NCI-H446 treated with DMSO at 0.1 percent for 48 hours (cell line): ENCODE data around the gene SPEG.
A peak's percentile ranks its signal among the peaks of the same experiment; 100 is the strongest.

Source experiments
- DNase-seq: peaks from one replicate; lab custom pipeline; 2025; lab: John Stamatoyannopoulos, UW

The SPEG gene

DNA sequence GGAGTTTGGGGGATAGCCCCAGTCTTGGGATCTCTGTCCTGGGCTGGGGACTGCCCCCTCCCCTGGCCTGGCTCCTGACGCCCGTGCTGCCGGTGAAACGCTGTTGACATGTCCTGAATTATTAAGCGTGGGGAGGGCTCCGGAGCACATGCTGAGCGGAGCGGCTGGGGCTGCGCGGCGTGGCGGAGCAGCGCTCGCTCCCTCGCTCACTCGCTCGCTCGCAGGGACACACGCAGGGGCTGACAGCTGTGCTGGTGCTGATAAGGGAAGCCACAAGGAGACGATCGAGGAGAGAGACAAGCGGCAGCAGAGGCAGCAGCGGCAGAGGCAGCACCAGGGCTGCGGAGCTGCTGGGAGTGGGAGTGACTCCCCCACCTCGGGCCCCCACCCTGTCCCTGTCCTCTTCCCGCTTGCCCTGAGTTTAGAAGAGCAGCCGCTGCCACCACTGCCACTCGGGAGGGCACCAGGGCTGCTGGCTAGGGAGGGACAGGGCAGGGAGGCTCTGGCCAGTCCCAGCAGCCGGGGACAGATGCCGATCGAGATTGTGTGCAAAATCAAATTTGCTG, 79.6 kb downstream of the SPEG start, which contains the start of gene ASIC4:
TSS of gene ASIC4 (plus strand) at position 287 of the 566 bp plus-strand sequence. CDS start at position 530, 243 bp downstream.
- DNase-seq = no peak

DNA sequence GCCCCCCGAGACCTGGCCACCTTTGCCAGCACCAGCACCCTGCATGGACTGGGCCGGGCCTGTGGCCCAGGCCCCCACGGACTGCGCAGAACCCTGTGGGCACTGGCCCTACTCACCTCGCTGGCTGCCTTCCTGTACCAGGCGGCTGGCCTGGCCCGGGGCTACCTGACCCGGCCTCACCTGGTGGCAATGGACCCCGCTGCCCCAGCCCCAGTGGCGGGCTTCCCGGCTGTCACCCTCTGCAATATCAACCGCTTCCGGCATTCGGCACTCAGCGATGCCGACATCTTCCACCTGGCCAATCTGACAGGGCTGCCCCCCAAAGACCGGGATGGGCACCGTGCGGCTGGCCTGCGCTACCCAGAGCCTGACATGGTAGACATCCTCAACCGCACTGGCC, 80.2 kb downstream of the SPEG start:
- no peak for DNase-seq

DNA sequence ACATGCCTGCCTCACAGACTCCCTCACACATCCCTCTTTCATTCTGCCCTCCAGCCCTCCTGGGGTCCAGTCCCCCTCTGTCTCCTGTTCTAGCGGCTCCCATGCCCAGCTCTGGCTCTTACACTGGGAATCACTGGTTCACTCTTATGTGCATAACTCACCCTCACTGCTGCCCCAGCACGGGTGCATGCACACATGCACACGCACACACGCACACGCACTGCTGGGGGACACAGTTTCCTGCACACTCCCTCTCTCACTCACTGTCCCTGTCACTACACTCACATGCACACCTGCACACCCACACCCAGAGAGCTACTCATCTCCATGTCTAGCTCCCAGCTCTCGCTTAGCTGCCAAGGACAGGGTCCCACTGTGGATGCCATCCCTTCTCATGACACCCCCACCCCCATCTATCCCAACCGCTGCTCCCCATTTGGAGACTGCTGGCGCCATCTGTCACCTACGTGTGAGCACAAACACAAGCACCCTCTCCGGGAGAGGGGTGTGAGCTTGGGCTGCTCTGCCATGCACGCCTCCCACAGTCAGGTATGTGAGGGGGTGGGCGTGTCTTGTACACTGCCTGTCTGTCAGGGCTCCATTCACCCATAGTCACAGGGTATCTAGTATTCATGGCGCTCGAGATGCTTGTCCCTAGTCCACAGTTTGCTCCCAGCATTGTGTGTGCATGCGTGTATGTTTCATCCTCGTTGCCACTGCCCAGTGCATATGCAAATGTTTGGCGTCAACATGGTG, 81.4 kb downstream of the SPEG start:
- DNase-seq = no peak

DNA sequence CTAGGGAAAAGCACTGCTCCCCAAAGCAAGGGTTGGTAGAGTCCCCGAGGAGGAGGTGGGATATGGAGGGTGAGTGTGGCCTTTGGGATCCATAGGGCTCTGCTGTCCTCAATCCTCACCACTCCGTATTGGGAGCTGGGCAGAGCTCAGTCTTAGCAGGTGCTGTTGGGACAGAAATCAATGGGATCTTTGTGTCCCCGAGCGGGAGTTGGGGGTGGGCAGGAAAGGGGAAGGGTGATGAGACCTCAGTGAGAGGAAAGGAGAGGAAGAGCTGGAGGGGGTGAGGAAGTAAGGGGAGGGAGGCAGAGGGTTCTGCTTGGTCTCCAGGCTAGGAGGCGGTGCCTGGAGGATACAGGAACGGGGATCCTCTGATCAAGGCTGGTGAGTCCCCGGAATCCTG, 82.2 kb downstream of the SPEG start:
- no peak for DNase-seq

DNA sequence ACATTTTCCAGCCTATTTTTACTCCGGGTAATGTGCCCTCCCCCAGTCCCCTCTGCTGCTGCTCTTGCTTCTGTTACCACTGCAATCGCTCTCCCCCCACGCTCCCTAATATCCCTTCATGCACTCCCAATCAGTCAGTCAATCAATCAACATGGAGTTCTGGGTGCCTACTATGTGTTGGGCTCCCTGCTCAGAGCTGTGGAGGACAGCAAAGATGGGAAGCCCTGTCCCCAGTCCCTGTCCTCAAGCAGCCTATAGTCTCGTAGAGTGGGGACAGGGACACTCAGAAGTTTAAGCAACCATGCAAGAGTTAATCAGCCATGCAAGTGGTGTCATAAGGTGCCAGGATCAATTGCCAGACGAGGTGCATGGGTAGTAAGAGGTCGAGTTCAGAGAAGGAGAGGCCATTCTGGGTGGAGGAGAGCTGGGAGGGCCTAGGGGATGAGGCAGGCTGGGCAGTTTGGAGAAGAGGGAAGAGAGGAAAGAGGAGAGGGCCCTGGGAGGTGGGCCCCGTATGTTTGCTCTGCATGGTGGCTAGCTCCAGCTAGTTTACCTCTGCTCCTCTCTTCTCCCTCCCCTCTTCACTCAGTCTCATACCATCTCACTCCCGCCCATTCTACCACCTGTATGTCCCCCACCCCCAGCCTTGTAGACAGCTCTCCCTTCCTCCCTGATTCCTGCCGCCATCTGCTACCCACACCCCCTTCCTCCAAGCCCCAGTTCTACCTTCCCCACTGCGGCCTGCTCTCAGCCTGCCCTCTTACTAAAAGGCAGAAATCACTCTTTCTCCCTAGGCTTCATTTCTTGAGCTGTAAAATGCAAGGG, 83.5 kb downstream of the SPEG start:
- no peak for DNase-seq

DNA sequence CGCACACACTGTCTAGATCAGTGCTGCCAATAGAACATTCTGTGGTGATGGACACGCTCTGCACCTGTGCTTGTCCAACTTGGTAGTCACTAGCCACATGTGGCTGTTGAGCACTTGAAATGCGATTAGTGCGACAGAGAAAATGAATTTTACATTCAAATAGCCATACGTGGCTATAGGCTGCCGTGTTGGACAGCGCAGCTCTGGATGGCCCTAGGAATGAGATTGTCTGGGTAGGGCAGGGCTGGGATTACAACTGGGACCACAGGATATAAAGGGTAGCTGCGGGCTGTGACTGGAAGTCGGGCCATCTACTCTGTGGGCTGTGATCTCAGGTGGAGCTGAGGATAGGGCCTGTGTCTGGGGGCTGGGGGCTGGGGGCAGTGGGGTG, 84.9 kb downstream of the SPEG start:
- no peak for DNase-seq

DNA sequence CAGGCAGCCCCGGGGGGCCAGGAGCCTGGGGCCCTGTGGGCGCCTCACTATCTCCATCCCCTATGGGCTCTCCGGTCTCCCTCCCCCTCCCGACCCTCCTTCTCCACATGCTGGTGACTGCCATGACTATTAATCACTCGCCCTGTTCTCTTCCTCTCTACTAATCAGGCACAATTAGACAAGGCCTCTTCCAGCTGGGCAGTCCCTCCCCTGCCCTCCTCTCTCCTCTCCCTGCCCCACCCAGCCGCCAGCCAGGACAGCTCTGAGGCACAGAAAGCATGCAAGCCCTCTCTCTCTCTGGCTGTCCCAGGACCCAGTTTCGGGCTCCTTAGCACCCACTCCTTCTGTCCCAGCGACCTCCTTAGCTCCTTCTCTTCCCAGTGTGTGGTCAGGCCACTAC, 85.4 kb downstream of the SPEG start:
- DNase-seq = no peak

DNA sequence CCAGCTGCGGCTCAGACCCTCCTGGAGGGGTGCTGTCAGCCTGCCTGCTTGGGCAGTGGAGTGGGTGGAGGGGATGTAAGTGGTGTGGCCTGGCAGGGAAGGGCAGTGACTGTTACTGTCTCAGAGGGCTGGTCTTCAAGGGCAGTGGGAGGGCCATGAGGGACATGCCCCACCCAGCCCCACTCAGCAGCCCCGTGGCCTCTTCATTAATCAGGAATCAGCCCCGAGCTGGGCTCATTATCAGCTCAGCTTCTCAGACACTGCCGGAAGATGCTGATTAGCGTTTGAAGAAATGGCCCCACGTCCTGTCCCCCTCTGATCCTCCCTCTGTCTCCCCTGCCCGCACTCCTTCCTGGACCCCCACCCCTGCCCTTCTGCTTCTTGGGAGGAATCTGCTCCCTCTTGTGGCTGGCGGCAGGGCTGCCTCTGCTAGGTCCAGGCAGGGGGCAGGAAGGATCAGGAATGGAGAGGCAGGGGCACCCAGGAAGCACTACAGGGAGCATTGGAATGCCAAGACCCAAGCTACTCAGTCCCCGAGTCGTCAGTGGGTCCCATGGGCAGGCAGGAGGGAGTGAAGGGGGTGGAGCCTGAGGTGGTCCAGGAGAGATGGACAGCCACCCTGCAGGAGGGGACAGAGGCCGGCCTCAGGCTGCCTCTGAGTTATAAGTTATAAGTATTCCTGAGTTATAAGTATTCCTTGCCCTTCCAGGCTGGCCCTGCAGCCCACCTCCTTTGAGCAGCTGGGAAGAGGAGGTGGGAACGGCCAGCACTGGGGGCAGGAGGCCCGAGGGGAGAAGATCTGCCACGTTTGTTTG, 86.6 kb downstream of the SPEG start:
- DNase-seq = no peak

DNA sequence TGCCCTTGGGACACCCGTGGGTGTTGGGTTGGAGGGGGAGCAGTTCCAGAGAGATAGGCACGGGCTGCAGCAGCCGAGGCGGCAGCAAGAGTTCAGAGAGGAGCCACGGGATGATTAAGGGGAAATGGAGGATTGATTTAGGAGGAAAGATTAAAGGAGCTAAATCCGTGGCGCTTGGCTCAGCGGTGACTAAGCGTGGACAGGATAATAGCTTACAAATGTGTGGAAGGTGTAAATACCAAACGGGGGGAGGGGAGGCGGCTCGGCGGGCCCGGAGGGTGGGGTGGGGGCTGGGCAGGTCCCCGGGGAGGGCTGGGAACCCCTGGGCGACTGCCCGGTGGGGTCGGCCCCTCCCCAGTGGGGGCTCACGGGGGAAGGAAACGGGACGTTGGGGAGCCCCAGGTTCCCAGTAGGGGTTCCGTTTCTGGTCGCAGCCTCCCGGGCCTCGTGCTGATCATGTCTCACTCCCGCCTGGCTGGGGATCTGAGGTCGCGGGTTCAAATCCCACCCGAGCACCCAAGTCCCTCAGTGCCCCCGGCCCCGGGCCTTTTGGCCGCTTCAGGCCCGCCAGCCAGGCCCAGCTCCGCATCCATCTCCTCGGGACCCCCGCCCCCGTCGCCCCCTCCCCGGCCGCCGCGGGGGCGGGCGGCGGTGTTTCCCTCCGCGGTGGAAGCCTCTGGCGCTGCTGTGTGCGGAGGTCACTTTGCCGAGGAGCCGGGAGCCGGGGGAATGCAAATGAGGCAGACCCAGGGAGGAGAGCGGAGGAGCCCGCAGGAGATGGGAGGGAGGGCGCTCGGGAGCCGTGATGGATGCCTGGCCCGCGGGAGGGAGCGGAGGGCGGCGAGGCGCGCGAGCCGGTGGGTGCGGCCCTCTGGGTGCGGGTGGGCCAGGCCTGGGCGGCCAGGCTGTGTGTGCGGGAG, 87.7 kb downstream of the SPEG start:
- no peak for DNase-seq

DNA sequence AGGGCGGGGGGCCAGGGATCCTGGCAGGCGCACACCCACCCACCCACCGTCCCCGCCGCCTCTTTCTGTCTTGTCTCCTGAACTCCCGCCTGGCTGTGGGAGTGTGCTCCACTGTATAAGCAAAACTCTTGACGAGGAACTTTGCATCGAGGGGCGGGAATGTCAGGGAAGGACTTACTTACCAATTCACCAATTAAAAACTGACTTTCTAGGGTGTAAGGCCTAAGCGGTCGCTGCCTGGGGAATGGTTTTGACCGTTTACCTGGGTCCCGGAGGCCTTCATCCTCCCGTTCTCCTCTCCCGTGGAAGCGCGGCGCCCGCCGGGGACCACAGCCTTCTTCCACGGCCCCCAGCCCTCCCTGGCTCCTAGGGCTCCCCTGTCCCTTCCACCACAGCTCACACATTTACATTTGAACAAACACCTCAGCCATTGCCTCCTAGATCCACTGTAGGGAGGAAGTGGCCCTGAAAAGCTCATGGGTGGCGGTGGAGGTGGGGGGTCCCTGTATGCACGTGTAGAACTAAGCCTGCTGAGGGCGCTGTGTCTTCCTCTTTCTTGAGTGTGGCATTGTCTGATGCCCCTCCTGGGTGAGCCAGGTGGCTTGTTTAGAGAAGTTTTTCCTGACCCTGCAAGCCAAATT, 88.5 kb downstream of the SPEG start:
- no peak for DNase-seq

DNA sequence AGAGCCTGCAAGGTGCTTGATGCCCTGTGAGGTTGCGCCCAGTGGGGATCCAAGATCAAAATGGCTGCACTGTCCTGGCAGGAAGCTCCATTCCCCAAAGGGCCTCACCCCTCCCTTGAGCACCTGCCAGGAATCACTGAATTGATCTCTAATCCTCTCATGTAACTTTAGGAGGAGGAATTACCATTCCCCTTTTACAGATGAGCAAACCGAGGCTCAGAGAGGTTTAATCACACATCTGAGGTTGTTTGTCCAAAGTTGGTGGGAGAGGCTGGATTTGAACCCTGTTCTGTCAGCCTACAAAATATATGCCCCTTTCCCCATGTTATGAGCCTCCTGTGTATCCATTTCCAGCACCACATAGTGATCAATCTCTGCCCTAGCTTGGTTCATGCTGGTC, 90.2 kb downstream of the SPEG start:
- DNase-seq = no peak

DNA sequence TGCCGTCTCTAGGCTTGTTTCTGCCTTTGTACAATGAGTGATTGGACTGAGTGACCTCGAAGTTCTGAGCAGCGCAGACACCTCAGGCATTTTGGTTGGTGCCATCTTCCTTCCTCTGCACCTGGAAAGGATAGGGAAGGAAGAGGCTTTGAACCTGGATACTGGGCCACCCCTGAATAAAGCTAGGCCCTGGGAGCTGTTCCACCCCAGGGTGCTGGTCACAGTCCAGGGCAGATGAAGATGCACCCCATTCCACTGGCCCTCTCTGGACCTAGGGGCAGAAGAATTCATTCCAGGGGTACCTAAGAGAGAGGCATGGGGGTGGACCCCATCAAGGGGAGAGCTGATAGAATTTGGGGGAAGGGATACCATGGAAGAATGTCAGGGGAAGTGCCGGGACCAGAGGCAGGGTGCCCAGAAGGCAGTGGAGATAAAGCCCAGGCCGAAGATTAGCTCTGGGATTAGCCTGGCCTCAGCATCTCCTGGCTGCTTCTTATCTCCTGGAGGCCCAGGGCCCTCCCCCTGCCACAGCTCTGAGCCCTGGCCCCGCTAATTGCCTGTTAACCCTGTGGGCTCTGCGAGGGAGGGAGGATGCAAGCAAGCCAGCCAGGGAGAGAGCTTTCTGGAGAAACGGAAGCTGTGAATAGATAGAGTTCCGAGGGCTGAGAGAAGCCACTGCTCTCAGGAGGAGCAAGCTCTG, 91.0 kb downstream of the SPEG start:
- no peak for DNase-seq

DNA sequence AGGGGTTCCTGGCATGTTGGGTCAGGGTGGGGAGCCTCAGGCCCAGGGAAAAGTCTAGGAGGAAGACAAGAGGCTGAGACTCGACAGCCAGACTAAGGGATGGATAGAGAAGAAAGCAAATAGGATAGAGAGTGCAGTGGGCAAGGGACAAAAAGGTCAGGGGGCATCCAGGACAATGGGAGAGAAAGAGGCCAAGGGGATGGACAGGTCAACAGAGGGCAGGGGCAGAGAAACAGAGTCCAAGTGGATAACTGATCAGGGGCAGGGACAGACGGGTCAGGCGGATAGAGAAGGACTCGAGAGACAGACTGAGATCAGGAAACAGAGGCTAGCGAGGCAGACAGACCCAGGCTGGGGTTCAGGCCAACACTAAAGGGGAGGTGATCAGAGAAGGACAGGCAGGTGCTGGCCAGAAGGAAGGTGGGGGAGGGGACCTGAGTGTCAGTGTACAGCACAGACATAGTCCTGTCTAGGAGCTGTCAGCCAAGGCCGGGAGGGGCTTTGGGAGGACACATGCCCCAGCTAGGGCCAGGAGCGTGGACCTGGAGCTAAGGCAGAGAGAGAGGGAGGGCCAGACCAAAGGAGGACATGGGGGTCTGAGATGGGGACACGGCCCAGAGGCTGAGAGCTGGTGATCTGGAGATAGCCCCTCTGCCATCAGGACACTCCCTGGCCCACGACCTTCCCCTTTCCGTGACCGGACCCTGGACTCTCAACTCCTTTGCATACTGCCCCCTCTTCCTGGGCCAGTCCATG, 91.9 kb downstream of the SPEG start:
- no peak for DNase-seq

DNA sequence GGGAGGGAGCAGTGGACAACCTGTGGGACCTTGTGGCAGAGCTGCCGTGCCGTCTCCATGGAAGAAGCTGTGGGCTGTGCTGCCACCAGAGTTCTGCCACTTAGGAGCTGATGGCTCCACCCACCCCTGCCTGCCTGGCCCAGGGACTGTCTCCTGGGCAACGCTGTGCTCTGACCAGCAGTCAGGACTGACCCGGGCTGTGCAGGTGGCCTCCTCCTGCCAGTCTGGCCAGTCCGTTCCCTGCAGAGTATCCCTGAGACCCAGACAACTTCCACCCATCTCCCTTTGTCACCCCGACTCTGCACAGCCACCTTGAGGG, 92.4 kb downstream of the SPEG start:
- DNase-seq = no peak

DNA sequence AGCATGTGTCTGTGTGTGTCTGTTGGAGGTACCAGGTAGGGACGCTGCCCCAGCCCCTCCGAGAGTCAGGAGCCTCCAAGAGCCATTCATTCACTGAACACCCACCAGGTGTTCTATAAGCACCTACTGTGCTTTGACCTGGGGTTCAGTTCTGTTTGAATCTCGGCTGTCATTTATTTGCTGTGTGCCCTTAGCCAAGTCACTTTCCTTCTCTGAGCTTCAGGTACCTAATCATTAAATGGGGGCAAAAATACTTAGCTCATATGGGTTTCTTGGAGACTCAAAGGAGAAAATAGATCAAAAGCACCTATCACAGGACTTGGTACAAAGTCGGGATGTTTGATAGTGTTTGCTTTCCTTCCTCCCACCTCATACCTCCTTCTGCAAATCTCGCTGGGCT, 92.8 kb downstream of the SPEG start:
- no peak for DNase-seq

DNA sequence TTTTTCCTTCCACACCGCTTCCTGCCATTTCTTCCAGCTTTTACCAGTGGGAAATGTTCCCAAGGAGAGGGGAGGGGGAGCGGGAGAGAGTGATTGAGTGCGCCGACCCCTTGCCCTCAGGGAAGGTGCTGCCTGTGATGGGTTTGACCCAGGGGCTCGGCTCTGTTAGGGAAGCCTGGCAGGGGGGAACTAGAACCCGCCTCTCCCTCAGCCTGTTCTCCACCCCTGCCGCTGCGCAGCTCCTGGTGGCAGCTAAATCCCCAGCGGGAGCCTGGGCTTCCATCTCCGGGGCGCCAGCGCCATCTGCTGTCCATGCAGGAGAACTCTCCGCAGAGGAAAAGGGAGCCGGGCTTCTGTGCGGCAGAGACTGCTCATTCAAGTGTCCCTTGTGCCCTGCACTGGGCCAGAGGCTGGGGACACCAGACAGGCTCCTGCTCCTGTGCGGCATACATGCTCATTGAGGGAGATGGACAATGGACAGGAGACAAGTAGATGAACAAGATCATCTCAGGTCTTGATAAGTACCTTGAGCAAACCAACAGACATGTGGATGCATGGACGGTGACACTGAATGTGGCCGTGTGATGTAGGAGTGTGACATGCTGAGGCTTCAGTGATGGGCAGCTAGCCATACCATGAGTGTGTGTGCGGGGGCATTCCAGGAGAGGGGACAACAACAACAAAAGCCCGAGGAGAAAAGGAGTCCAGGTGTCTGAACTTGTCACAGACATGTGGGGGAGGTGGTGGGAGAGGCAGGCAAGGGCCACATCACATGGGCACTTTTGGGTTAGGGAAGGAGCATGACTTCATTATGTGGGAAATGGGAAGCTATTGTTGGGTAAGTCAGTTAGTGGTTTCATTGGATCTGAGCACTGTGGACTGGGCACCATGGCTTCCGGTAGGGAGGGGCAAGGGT, 95.7 kb downstream of the SPEG start:
- peak; percentile 59 for DNase-seq

DNA sequence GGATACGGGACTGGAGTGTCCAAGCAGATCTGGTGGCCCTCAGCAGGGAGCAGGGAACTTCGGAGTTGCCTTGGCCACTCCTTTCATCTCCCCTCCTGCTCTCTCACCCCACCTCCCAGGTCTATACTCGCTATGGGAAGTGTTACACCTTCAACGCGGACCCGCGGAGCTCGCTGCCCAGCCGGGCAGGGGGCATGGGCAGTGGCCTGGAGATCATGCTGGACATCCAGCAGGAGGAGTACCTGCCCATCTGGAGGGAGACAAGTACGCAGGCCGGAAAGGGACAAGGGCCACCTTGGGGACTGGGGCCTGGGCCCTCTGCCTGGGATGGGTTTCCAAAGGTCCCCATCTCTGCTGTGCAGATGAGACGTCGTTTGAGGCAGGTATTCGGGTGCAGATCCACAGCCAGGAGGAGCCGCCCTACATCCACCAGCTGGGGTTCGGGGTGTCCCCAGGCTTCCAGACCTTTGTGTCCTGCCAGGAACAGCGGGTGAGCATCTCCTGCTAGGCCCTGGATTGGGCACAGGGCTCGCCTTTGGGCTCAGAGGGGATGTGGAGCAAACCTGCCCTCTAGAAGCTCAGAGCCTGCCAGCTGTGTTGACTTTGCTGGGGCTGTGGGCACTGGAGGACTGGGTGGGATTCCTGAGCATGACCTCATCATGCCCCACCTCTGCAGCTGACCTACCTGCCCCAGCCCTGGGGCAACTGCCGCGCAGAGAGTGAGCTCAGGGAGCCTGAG, 97.2 kb downstream of the SPEG start:
- DNase-seq = no peak

DNA sequence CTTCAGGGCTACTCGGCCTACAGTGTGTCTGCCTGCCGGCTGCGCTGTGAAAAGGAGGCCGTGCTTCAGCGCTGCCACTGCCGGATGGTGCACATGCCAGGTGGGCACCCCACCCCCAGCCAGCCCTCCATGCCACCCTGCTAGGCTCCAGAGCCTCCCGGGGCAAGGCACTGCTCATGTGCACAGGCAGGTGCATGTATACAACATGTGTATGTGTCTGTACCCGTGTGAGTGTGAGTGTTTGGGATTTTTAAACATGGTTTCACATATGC, 97.7 kb downstream of the SPEG start:
- no peak for DNase-seq
